HUES48 (cell line): ENCODE measurements around the gene VWA5B1.
A peak's percentile ranks its signal among the peaks of the same experiment; 100 is the strongest.
"Not testable (repeated sequence)": the region's sequence is repeated elsewhere in the genome, so short reads cannot be mapped to it uniquely, and the experiment has no call there.

ENCODE experiments used
- H3K27ac ChIP-seq: one replicate; pipeline ENCODE4 v1.7.0; 2013; ENCODE audit warnings: low read depth, low read length, inconsistent platforms
- H3K27me3 ChIP-seq: 2 replicates; pipeline ENCODE4 v1.6.1; 2013; ENCODE audit warnings: mild to moderate bottlenecking, low read length; ENCODE audit not compliant: control insufficient read depth, insufficient read depth
- H3K36me3 ChIP-seq: 2 replicates; pipeline ENCODE4 v1.6.1; 2013; ENCODE audit warnings: low read length; ENCODE audit not compliant: control insufficient read depth, insufficient read depth
- H3K4me1 ChIP-seq: 2 replicates; pipeline ENCODE4 v1.6.1; 2013; ENCODE audit warnings: mild to moderate bottlenecking, low read length; ENCODE audit not compliant: control insufficient read depth, insufficient read depth
- H3K4me3 ChIP-seq: 2 replicates; pipeline ENCODE4 v1.5.1; 2013; ENCODE audit warnings: mild to moderate bottlenecking, low read depth, low read length
- H3K9ac ChIP-seq: 2 replicates; pipeline ENCODE4 v1.6.1; 2013; ENCODE audit warnings: mild to moderate bottlenecking, low read depth, low read length, moderate library complexity
- H3K9me3 ChIP-seq: 2 replicates; pipeline ENCODE4 v1.6.1; 2013; ENCODE audit warnings: low read length; ENCODE audit not compliant: control insufficient read depth, insufficient read depth

The VWA5B1 gene

GRCh38 chr1:20282533-20282932, 8.1 kb upstream of the VWA5B1 start:
- Histone ChIP-seq H3K36me3 (no peaks in the 10 kb centered on the region), H3K9ac (no peak overlapping the region), H3K9me3 (no peaks in the 10 kb centered on the region), H3K4me1 (peaks cover 20% of the 10 kb centered on the region), H3K4me3 (no peak overlapping the region), H3K27ac (no peak overlapping the region), H3K27me3 (no peaks in the 10 kb centered on the region)

DNA sequence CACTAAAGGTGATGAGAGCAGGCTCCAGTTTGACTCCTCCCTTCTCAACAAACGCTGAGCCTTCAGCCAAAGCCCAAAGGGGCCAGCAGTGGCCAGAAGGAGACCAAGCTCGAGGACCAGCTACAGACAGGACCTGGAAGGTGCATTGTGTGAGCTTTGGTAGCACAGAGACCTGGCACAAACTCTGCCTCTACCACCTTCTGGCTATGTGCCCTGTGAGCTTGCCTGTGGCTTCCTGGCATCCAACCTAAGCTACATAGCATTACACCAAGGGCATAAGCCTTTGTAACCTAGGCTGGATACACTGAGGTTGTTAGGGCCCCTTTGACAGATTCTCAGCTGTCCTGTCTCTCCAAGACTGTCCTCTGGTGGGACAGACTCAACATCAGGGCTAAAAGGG, 6.6 kb upstream of the VWA5B1 start:
- Histone ChIP-seq H3K27me3 (no peaks in the 10 kb centered on the region), H3K4me1 (peaks cover 18% of the 10 kb centered on the region), H3K9me3 (no peaks in the 10 kb centered on the region), H3K4me3 (no peak overlapping the region), H3K27ac (no peak overlapping the region), H3K9ac (no peak overlapping the region), H3K36me3 (no peaks in the 10 kb centered on the region)

- Histone ChIP-seq H3K4me1 (peaks cover 12% of the 10 kb centered on the region), H3K9me3 (no peaks in the 10 kb centered on the region)
Measured at GRCh38 chr1:20284625-20285024, 6.0 kb upstream of the VWA5B1 start.

GRCh38 chr1:20285510-20285909, 5.2 kb upstream of the VWA5B1 start:
- Histone ChIP-seq H3K4me3 (no peak overlapping the region), H3K27ac (no peak overlapping the region), H3K4me1 (peaks cover 20% of the 10 kb centered on the region), H3K36me3 (no peaks in the 10 kb centered on the region), H3K9ac (no peak overlapping the region), H3K9me3 (no peaks in the 10 kb centered on the region), H3K27me3 (peaks cover 9% of the 10 kb centered on the region; the same call in 1 of the 2 replicates)

More at GRCh38 chr1:20284625-20285024, 6.0 kb upstream of the VWA5B1 start:
- Histone ChIP-seq H3K27me3 (0 out of 2 replicates have a peak, but pooled peaks cover under 1% of the 10 kb centered on the region), H3K27ac (no peak overlapping the region), H3K9ac (no peak overlapping the region), H3K4me3 (no peak overlapping the region), H3K36me3 (no peaks in the 10 kb centered on the region)

DNA sequence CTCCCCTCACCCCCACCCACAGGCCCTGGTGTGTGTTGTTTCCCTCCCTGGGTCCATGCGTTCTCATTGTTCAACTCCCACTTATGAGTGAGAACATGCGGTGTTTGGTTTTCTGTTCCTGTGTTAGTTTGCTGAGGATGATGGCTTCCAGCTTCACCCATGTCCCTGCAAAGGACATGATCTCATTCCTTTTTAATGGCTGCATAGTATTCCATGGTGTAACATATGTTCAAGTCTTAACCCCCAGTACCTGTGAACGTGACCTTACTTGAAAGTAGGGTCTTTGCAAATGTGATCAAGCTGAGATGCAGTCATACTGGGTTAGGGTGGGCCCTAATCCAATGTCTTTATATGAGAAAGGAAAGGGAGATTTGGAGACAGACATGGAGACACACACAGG, 3.0 kb upstream of the VWA5B1 start:
- Histone ChIP-seq H3K27me3 (peaks cover 27% of the 10 kb centered on the region), H3K4me1 (peaks cover 16% of the 10 kb centered on the region)
- H3K9ac ChIP-seq, H3K4me3 ChIP-seq, H3K36me3 ChIP-seq, H3K9me3 ChIP-seq, H3K27ac ChIP-seq: not testable (repeated sequence)

GRCh38 chr1:20291645-20292084, 990 bp downstream of the VWA5B1 start:
- H3K36me3 ChIP-seq: no peaks in the 10 kb centered on the region
- peaks cover 34% of the 10 kb centered on the region for H3K27me3 ChIP-seq
- H3K9me3 ChIP-seq: no peaks in the 10 kb centered on the region
- H3K9ac ChIP-seq: no peak overlapping the region
- no peak overlapping the region for H3K27ac ChIP-seq
- peaks cover 15% of the 10 kb centered on the region for H3K4me1 ChIP-seq
- H3K4me3 ChIP-seq: peak overlapping the region; percentile 52

DNA sequence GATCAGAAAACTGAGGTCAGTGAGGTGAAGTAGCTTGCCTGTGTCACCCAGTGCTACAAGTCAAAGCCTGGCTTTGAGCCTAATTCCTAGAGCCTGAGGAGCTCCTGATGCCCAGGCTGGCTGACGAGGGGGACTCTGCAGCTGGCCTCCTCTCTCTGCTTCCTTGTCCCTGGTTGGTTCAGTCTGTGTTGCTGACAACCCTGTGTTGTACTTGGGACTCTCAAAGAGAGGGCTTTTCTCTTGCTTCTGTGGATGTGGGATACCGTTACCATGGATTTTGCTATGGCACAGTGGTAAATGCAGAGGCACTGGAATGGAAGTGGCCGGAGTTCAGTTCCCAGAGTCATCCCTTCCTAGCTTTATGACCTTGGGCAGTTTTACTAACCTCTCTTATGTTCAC, 8.0 kb downstream of the VWA5B1 start:
- Histone ChIP-seq H3K27me3 (no peaks in the 10 kb centered on the region), H3K9ac (no peak overlapping the region), H3K36me3 (no peaks in the 10 kb centered on the region), H3K9me3 (no peaks in the 10 kb centered on the region), H3K27ac (no peak overlapping the region), H3K4me1 (no peaks in the 10 kb centered on the region), H3K4me3 (no peak overlapping the region)

GRCh38 chr1:20301463-20302107, 10.9 kb downstream of the VWA5B1 start:
- Histone ChIP-seq H3K27me3 (no peaks in the 10 kb centered on the region), H3K4me3 (no peak overlapping the region), H3K27ac (no peak overlapping the region), H3K36me3 (no peaks in the 10 kb centered on the region), H3K4me1 (no peaks in the 10 kb centered on the region), H3K9me3 (no peaks in the 10 kb centered on the region), H3K9ac (no peak overlapping the region)

- no peaks in the 10 kb centered on the region for H3K36me3 ChIP-seq
- no peak overlapping the region for H3K4me3 ChIP-seq
- no peak overlapping the region for H3K9ac ChIP-seq
- H3K4me1 ChIP-seq: no peaks in the 10 kb centered on the region
- no peaks in the 10 kb centered on the region for H3K9me3 ChIP-seq
- no peak overlapping the region for H3K27ac ChIP-seq
- H3K27me3 ChIP-seq: no peaks in the 10 kb centered on the region
Measured at GRCh38 chr1:20302108-20302471, 11.4 kb downstream of the VWA5B1 start.

- no peak overlapping the region for H3K9ac ChIP-seq
- H3K27ac ChIP-seq: no peak overlapping the region
- H3K4me3 ChIP-seq: no peak overlapping the region
- no peaks in the 10 kb centered on the region for H3K9me3 ChIP-seq
- no peaks in the 10 kb centered on the region for H3K36me3 ChIP-seq
- no peaks in the 10 kb centered on the region for H3K4me1 ChIP-seq
- no peaks in the 10 kb centered on the region for H3K27me3 ChIP-seq
Measured at GRCh38 chr1:20307026-20307425, 16.4 kb downstream of the VWA5B1 start.

DNA sequence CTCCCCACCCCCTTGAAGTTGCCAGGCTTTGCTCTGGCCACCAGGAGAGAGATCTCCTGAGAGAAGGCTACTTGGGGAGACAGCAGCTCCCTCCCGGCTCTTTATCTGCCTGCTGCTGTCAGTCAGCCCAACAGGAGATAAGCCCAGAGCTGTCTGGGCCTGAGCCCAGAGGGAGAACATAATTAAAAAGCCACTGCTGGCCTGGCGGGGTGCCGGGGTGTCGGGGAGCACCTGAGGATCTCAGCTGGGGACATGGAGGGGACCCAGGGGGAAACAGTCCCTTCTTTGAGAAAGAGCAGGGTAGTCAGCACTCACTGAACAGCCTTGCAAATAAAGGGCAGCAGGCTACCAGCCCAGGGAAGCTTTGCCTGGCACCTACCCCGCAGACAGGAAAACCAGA, 17.9 kb downstream of the VWA5B1 start:
- H3K27me3 ChIP-seq: no peaks in the 10 kb centered on the region
- H3K9ac ChIP-seq: no peak overlapping the region
- no peaks in the 10 kb centered on the region for H3K9me3 ChIP-seq
- no peak overlapping the region for H3K27ac ChIP-seq
- H3K4me1 ChIP-seq: no peaks in the 10 kb centered on the region
- H3K36me3 ChIP-seq: no peaks in the 10 kb centered on the region
- no peak overlapping the region for H3K4me3 ChIP-seq
